Measurements from ENCODE around the gene ASCL1.

The ASCL1 gene

DNA sequence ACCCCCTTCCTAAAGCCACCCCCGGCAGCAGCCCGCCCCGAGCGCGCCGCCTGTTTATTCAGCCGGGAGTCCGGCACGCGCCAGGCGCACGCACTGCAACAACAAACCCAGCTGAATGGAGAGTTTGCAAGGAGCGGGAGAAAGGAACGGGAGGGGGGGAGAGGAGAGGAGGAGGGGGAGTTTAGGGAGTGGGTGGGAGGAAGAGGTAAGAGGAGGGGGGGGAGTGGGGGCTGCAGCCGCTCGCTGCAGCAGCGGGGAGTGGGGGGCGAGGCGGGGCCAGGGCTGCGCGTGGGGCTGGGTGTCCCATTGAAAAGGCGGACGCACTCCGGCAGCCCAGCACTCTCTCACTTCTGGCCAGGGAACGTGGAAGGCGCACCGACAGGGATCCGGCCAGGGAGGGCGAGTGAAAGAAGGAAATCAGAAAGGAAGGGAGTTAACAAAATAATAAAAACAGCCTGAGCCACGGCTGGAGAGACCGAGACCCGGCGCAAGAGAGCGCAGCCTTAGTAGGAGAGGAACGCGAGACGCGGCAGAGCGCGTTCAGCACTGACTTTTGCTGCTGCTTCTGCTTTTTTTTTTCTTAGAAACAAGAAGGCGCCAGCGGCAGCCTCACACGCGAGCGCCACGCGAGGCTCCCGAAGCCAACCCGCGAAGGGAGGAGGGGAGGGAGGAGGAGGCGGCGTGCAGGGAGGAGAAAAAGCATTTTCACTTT, at the start of gene ASCL1:
TSS of gene ASCL1 (plus strand) at position 336 of the 712 bp plus-strand sequence. CDS start 571 bp downstream, outside the sequence.
- peak within 1 kb of the TSS; percentile 37 for H3K4me3 ChIP-seq (ENCODE audit: low read depth, low read length)
- no peak for TF ChIP-seq CTCF (conservative IDR thresholded peaks at IDR 0.05; ENCODE audit: low read depth, low read length)
- peak; percentile 34 for DNase-seq (ENCODE audit: low read depth)

GRCh38 chr12:102907918-102908317, 49.6 kb upstream of the ASCL1 start:
- DNase-seq (ENCODE audit: low read depth) = no peak
- TF ChIP-seq CTCF (conservative IDR thresholded peaks at IDR 0.05; ENCODE audit: low read depth, low read length) = no peak
- H3K4me3 ChIP-seq (ENCODE audit: low read depth, low read length) = no peak overlapping the region

DNA sequence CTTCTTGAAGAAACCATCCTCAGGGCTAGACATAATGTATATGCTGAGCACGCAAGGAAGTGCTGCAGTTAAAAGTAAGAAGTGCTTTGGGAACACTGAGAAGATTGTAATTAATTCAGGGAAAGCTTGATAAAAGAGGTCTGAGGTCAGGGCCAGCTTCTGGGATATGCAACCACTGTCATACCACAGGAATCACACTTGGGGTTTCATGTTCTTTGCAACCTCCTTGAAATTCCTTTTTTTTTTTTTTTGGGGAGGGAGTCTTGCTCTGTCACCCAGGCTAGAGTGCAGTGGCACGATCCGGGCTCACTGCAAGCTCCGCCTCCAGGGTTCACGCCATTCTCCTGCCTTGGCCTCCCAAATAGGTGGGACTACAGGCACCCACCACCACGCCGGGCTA, 47.3 kb upstream of the ASCL1 start:
- no peak overlapping the region for H3K4me3 ChIP-seq (ENCODE audit: low read depth, low read length)
- no peak for TF ChIP-seq CTCF (conservative IDR thresholded peaks at IDR 0.05; ENCODE audit: low read depth, low read length)
- no peak for DNase-seq (ENCODE audit: low read depth)

DNA sequence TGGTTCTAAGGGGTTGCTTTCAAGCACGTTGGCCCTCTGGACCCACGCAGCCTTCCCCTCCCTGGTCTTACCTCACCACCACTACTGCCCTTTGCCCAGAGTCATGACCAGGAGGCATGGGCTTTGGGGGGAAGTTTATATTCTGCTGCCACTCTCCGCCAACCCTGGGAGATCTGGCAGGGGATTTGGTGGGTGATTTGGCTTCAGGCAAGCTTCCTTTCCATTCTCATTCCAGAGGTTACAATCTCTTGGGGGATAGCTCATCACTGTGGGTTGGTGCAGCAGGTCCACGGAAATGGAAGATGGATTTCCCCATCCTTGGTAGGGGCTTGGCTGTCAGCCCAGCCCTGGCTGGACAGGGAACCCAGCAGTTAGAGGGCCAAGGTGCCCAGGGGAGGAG, 46.7 kb upstream of the ASCL1 start:
- no peak overlapping the region for H3K4me3 ChIP-seq (ENCODE audit: low read depth, low read length)
- no peak for TF ChIP-seq CTCF (conservative IDR thresholded peaks at IDR 0.05; ENCODE audit: low read depth, low read length)
- no peak for DNase-seq (ENCODE audit: low read depth)

- no peak for TF ChIP-seq CTCF (conservative IDR thresholded peaks at IDR 0.05; ENCODE audit: low read depth, low read length)
- no peak overlapping the region for H3K4me3 ChIP-seq (ENCODE audit: low read depth, low read length)
- no peak for DNase-seq (ENCODE audit: low read depth)
These were observed 46.2 kb upstream of the ASCL1 start for GRCh38 chr12:102911320-102911719.

GRCh38 chr12:102912258-102912657, 45.2 kb upstream of the ASCL1 start:
- no peak for TF ChIP-seq CTCF (conservative IDR thresholded peaks at IDR 0.05; ENCODE audit: low read depth, low read length)
- no peak overlapping the region for H3K4me3 ChIP-seq (ENCODE audit: low read depth, low read length)
- DNase-seq (ENCODE audit: low read depth) = no peak

Data from choroid plexus epithelial cell (primary cell).